Measurements from ENCODE around the gene EXT2.

Gene EXT2

GRCh38 chr11:44199298-44199697, 103.8 kb downstream of the EXT2 start:
- no peak overlapping the region for H3K9ac ChIP-seq (ENCODE audit: low read length)
- no peaks in the 10 kb centered on the region for H3K36me3 ChIP-seq (ENCODE audit: control insufficient read depth, insufficient read depth, low read length)
- H3K4me3 ChIP-seq (ENCODE audit: low read length) = no peak overlapping the region
- no peaks in the 10 kb centered on the region for H3K27me3 ChIP-seq (ENCODE audit: control insufficient read depth, insufficient read depth, low read length)
- H3K4me1 ChIP-seq (ENCODE audit: control insufficient read depth, insufficient read depth, low read length) = peaks cover 11% of the 10 kb centered on the region
- H3K9me3 ChIP-seq (ENCODE audit: control insufficient read depth, low read length) = no peaks in the 10 kb centered on the region

- Histone ChIP-seq H3K4me1 (ENCODE audit: control insufficient read depth, insufficient read depth, low read length) (peaks cover 11% of the 10 kb centered on the region), H3K4me3 (ENCODE audit: low read length) (no peak overlapping the region), H3K9ac (ENCODE audit: low read length) (no peak overlapping the region), H3K27me3 (ENCODE audit: control insufficient read depth, insufficient read depth, low read length) (no peaks in the 10 kb centered on the region), H3K36me3 (ENCODE audit: control insufficient read depth, insufficient read depth, low read length) (no peaks in the 10 kb centered on the region), H3K9me3 (ENCODE audit: control insufficient read depth, low read length) (no peaks in the 10 kb centered on the region)
These were observed 104.3 kb downstream of the EXT2 start for GRCh38 chr11:44199816-44200215.

- Histone ChIP-seq H3K9me3 (ENCODE audit: control insufficient read depth, low read length) (no peaks in the 10 kb centered on the region), H3K9ac (ENCODE audit: low read length) (no peak overlapping the region), H3K27me3 (ENCODE audit: control insufficient read depth, insufficient read depth, low read length) (no peaks in the 10 kb centered on the region), H3K36me3 (ENCODE audit: control insufficient read depth, insufficient read depth, low read length) (no peaks in the 10 kb centered on the region), H3K4me3 (ENCODE audit: low read length) (no peak overlapping the region), H3K4me1 (ENCODE audit: control insufficient read depth, insufficient read depth, low read length) (peaks cover 11% of the 10 kb centered on the region)
These were observed 108.0 kb downstream of the EXT2 start for GRCh38 chr11:44203270-44204043.

- H3K36me3 ChIP-seq (ENCODE audit: control insufficient read depth, insufficient read depth, low read length) = no peaks in the 10 kb centered on the region
- no peak overlapping the region for H3K4me3 ChIP-seq (ENCODE audit: low read length)
- H3K27me3 ChIP-seq (ENCODE audit: control insufficient read depth, insufficient read depth, low read length) = no peaks in the 10 kb centered on the region
- no peaks in the 10 kb centered on the region for H3K9me3 ChIP-seq (ENCODE audit: control insufficient read depth, low read length)
- peaks cover 7% of the 10 kb centered on the region for H3K4me1 ChIP-seq (ENCODE audit: control insufficient read depth, insufficient read depth, low read length)
- no peak overlapping the region for H3K9ac ChIP-seq (ENCODE audit: low read length)
These were observed 109.9 kb downstream of the EXT2 start for GRCh38 chr11:44205352-44205751.

- Histone ChIP-seq H3K27me3 (ENCODE audit: control insufficient read depth, insufficient read depth, low read length) (no peaks in the 10 kb centered on the region), H3K4me1 (ENCODE audit: control insufficient read depth, insufficient read depth, low read length) (peaks cover 7% of the 10 kb centered on the region), H3K9me3 (ENCODE audit: control insufficient read depth, low read length) (no peaks in the 10 kb centered on the region), H3K4me3 (ENCODE audit: low read length) (no peak overlapping the region), H3K36me3 (ENCODE audit: control insufficient read depth, insufficient read depth, low read length) (no peaks in the 10 kb centered on the region), H3K9ac (ENCODE audit: low read length) (no peak overlapping the region)
These were observed 110.4 kb downstream of the EXT2 start for GRCh38 chr11:44205836-44206235.

- Histone ChIP-seq H3K9ac (ENCODE audit: low read length) (no peak overlapping the region), H3K9me3 (ENCODE audit: control insufficient read depth, low read length) (no peaks in the 10 kb centered on the region), H3K36me3 (ENCODE audit: control insufficient read depth, insufficient read depth, low read length) (no peaks in the 10 kb centered on the region), H3K4me3 (ENCODE audit: low read length) (no peak overlapping the region), H3K4me1 (ENCODE audit: control insufficient read depth, insufficient read depth, low read length) (peaks cover 7% of the 10 kb centered on the region), H3K27me3 (ENCODE audit: control insufficient read depth, insufficient read depth, low read length) (no peaks in the 10 kb centered on the region)
These were observed 111.8 kb downstream of the EXT2 start for GRCh38 chr11:44207292-44207691.

GRCh38 chr11:44208976-44209603, 113.6 kb downstream of the EXT2 start:
- H3K36me3 ChIP-seq (ENCODE audit: control insufficient read depth, insufficient read depth, low read length) = no peaks in the 10 kb centered on the region
- no peak overlapping the region for H3K9ac ChIP-seq (ENCODE audit: low read length)
- H3K9me3 ChIP-seq (ENCODE audit: control insufficient read depth, low read length) = no peaks in the 10 kb centered on the region
- H3K4me1 ChIP-seq (ENCODE audit: control insufficient read depth, insufficient read depth, low read length) = no peaks in the 10 kb centered on the region
- no peak overlapping the region for H3K4me3 ChIP-seq (ENCODE audit: low read length)
- H3K27me3 ChIP-seq (ENCODE audit: control insufficient read depth, insufficient read depth, low read length) = no peaks in the 10 kb centered on the region

- no peak overlapping the region for H3K9ac ChIP-seq (ENCODE audit: low read length)
- H3K4me1 ChIP-seq (ENCODE audit: control insufficient read depth, insufficient read depth, low read length) = no peaks in the 10 kb centered on the region
- H3K4me3 ChIP-seq (ENCODE audit: low read length) = no peak overlapping the region
- H3K9me3 ChIP-seq (ENCODE audit: control insufficient read depth, low read length) = no peaks in the 10 kb centered on the region
- H3K27me3 ChIP-seq (ENCODE audit: control insufficient read depth, insufficient read depth, low read length) = no peaks in the 10 kb centered on the region
- no peaks in the 10 kb centered on the region for H3K36me3 ChIP-seq (ENCODE audit: control insufficient read depth, insufficient read depth, low read length)
These were observed 116.7 kb downstream of the EXT2 start for GRCh38 chr11:44212128-44212527.

- no peaks in the 10 kb centered on the region for H3K36me3 ChIP-seq (ENCODE audit: control insufficient read depth, insufficient read depth, low read length)
- no peak overlapping the region for H3K9ac ChIP-seq (ENCODE audit: low read length)
- H3K4me1 ChIP-seq (ENCODE audit: control insufficient read depth, insufficient read depth, low read length) = no peaks in the 10 kb centered on the region
- no peaks in the 10 kb centered on the region for H3K27me3 ChIP-seq (ENCODE audit: control insufficient read depth, insufficient read depth, low read length)
- no peaks in the 10 kb centered on the region for H3K9me3 ChIP-seq (ENCODE audit: control insufficient read depth, low read length)
- no peak overlapping the region for H3K4me3 ChIP-seq (ENCODE audit: low read length)
These were observed 117.7 kb downstream of the EXT2 start for GRCh38 chr11:44213148-44213547.

- Histone ChIP-seq H3K27me3 (ENCODE audit: control insufficient read depth, insufficient read depth, low read length) (no peaks in the 10 kb centered on the region), H3K9ac (ENCODE audit: low read length) (no peak overlapping the region), H3K36me3 (ENCODE audit: control insufficient read depth, insufficient read depth, low read length) (no peaks in the 10 kb centered on the region), H3K9me3 (ENCODE audit: control insufficient read depth, low read length) (no peaks in the 10 kb centered on the region), H3K4me1 (ENCODE audit: control insufficient read depth, insufficient read depth, low read length) (no peaks in the 10 kb centered on the region), H3K4me3 (ENCODE audit: low read length) (no peak overlapping the region)
These were observed 122.0 kb downstream of the EXT2 start for GRCh38 chr11:44217432-44217831.

- Histone ChIP-seq H3K4me1 (ENCODE audit: control insufficient read depth, insufficient read depth, low read length) (no peaks in the 10 kb centered on the region), H3K36me3 (ENCODE audit: control insufficient read depth, insufficient read depth, low read length) (no peaks in the 10 kb centered on the region), H3K9ac (ENCODE audit: low read length) (no peak overlapping the region), H3K4me3 (ENCODE audit: low read length) (no peak overlapping the region), H3K27me3 (ENCODE audit: control insufficient read depth, insufficient read depth, low read length) (no peaks in the 10 kb centered on the region), H3K9me3 (ENCODE audit: control insufficient read depth, low read length) (no peaks in the 10 kb centered on the region)
These were observed 124.6 kb downstream of the EXT2 start for GRCh38 chr11:44219830-44220796.

GRCh38 chr11:44221456-44221855, 126.0 kb downstream of the EXT2 start:
- Histone ChIP-seq H3K4me1 (ENCODE audit: control insufficient read depth, insufficient read depth, low read length) (no peaks in the 10 kb centered on the region), H3K4me3 (ENCODE audit: low read length) (no peak overlapping the region), H3K9ac (ENCODE audit: low read length) (no peak overlapping the region), H3K9me3 (ENCODE audit: control insufficient read depth, low read length) (no peaks in the 10 kb centered on the region), H3K36me3 (ENCODE audit: control insufficient read depth, insufficient read depth, low read length) (no peaks in the 10 kb centered on the region), H3K27me3 (ENCODE audit: control insufficient read depth, insufficient read depth, low read length) (no peaks in the 10 kb centered on the region)

Data from mucosa of stomach (tissue), 1 donor.